ENCODE measurements around the gene F2RL2. TPM values are rescaled to one million over a fixed set of nuclear protein-coding genes. Genes with fewer than 3 reads are reported as not detected.

F2RL2 gene
- total and polyA plus RNA-seq, 2 donors (not counting 1 experiment from before 2014, with no cell fraction given) = not detected

DNA sequence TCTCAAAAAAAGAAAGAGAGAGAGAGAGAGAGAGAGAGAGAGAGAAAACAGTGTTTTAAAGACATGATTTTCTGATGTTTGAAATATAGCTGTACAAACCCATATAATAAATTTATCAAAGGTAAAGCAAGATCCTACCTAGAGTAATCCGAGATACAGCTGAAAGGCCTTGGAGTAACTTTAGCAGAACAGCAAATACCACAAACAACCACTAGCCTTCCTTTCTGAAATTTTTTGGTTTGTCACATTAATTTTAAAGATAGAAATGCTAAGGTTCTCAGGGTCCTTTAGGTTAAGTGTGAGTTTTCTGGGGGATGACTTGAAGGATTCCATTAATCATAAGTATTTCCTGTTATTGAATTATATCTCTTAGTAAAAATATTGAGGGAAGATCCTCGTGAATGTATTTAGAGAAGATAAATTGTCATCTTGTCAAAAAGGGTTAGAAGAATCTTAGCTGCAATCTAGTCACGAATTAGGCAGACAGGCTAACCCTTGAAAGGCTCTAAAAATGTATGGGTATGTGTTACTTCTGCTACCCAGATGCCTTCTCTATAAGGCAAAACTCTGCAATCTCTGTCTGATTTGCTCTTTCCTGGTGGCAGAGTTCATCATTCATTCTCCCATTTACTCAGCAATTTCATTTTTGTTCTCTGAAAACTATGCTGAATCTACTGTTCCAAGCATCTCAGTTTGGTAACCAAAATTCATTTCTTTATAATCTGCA is 27.3 kb downstream of the F2RL2 start:
- CTCF ChIA-PET = no interaction called here
- Mint-ChIP-seq H3K27me3 (no peaks in the 10 kb centered on the region), H3K4me1 (no peaks in the 10 kb centered on the region), H3K9me3 (ENCODE audit: insufficient read depth) (no peaks in the 10 kb centered on the region), H3K4me3 (no peak overlapping the region), H3K27ac (no peak overlapping the region)
- ATAC-seq (ENCODE audit: low read depth) (no peak), DNase-seq (no peak)
- POLR2A ChIA-PET = no interaction called here
- no peak overlapping the region for H3K27ac ChIP-seq (ENCODE audit: low read length in 2 of 2)
- no peak overlapping the region for H3K4me2 ChIP-seq (replicated peaks; ENCODE audit: low read depth, low read length, poor library complexity, severe bottlenecking)
- H3K79me2 ChIP-seq (ENCODE audit: control insufficient read depth, insufficient read depth, low read length) = no peaks in the 10 kb centered on the region
- H2AFZ ChIP-seq (ENCODE audit: insufficient read depth, low read depth, low read length, poor library complexity, severe bottlenecking) = no peak overlapping the region
- H3K27me3 ChIP-seq (replicated peaks in 1 of 4; ENCODE audit: control extremely low read depth in 1 of 4, control insufficient read depth in 3 of 4, insufficient read depth in 4 of 4, low read length in 3 of 4) = no peaks in the 10 kb centered on the region
- H4K20me1 ChIP-seq (ENCODE audit: control insufficient read depth, insufficient read depth, low read length, poor library complexity, severe bottlenecking) = no peaks in the 10 kb centered on the region
- H3K9ac ChIP-seq (ENCODE audit: low read length) = no peak overlapping the region
- H3K4me3 ChIP-seq (ENCODE audit: control extremely low read depth in 1 of 5, extremely low read depth in 1 of 5, insufficient read depth in 1 of 5, low read depth in 2 of 5, low read length in 4 of 5) = no peak overlapping the region
- TF ChIP-seq, protein P1, sequence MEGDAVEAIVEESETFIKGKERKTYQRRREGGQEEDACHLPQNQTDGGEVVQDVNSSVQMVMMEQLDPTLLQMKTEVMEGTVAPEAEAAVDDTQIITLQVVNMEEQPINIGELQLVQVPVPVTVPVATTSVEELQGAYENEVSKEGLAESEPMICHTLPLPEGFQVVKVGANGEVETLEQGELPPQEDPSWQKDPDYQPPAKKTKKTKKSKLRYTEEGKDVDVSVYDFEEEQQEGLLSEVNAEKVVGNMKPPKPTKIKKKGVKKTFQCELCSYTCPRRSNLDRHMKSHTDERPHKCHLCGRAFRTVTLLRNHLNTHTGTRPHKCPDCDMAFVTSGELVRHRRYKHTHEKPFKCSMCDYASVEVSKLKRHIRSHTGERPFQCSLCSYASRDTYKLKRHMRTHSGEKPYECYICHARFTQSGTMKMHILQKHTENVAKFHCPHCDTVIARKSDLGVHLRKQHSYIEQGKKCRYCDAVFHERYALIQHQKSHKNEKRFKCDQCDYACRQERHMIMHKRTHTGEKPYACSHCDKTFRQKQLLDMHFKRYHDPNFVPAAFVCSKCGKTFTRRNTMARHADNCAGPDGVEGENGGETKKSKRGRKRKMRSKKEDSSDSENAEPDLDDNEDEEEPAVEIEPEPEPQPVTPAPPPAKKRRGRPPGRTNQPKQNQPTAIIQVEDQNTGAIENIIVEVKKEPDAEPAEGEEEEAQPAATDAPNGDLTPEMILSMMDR (IDR thresholded peaks at IDR 0.05) = no peak
- no peak for TF ChIP-seq EZH2 (IDR thresholded peaks at IDR 0.05; ENCODE audit: borderline replicate concordance, insufficient read depth, low read depth, low read length, poor library complexity, severe bottlenecking)
- intact Hi-C loops (cut with micrococcal nuclease) = no loop called here
- no peaks in the 10 kb centered on the region for H3K9me3 ChIP-seq (ENCODE audit: control extremely low read depth in 1 of 3, control insufficient read depth in 2 of 3, insufficient read depth in 1 of 3, low read length in 2 of 3)
- 90% methylated on average over 2 of the region's 3 CpGs for WGBS (ENCODE audit: insufficient coverage)
- H3K4me1 ChIP-seq (ENCODE audit: control insufficient read depth in 2 of 2, insufficient read depth in 2 of 2, low read length in 2 of 2) = no peaks in the 10 kb centered on the region
- peaks cover 0 to 5% of the 10 kb centered on the region in 2 experiments for H3K36me3 ChIP-seq (replicated peaks in 1 of 2; ENCODE audit: control extremely low read depth in 1 of 2, control insufficient read depth in 1 of 2, extremely low read depth in 1 of 2, insufficient read depth in 2 of 2, low read length in 1 of 2)

DNA sequence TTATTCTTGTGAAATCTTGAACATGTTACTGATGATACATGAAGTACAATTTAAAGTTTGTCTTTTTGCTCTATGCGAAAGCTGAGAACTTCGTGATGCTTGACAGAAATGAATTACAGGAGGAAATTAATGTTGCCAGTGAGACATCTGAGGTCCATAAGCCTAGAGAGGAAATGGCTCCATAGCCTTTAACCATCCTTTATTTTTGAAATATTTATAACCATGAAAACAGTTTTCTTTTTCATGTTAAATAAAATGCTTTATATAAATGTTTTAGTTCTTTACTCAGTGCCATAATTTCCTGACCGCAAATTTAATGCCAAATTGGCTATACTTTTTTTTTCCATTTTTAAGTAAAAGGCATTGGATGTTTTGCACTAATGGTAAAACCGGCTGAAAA is 29.1 kb downstream of the F2RL2 start:
- no peaks in the 10 kb centered on the region for H3K9me3 ChIP-seq (ENCODE audit: control extremely low read depth in 1 of 3, control insufficient read depth in 2 of 3, insufficient read depth in 1 of 3, low read length in 2 of 3)
- CTCF ChIA-PET = no interaction called here
- H3K4me3 ChIP-seq (ENCODE audit: control extremely low read depth in 1 of 5, extremely low read depth in 1 of 5, insufficient read depth in 1 of 5, low read depth in 2 of 5, low read length in 4 of 5) = no peak overlapping the region
- intact Hi-C loops (cut with micrococcal nuclease) = no loop called here
- H3K27me3 ChIP-seq (replicated peaks in 1 of 4; ENCODE audit: control extremely low read depth in 1 of 4, control insufficient read depth in 3 of 4, insufficient read depth in 4 of 4, low read length in 3 of 4) = no peaks in the 10 kb centered on the region
- no peak overlapping the region for H3K27ac ChIP-seq (ENCODE audit: low read length in 2 of 2)
- no peaks in the 10 kb centered on the region for H4K20me1 ChIP-seq (ENCODE audit: control insufficient read depth, insufficient read depth, low read length, poor library complexity, severe bottlenecking)
- TF ChIP-seq, protein P1 (IDR thresholded peaks at IDR 0.05) = no peak
- TF ChIP-seq EZH2 (IDR thresholded peaks at IDR 0.05; ENCODE audit: borderline replicate concordance, insufficient read depth, low read depth, low read length, poor library complexity, severe bottlenecking) = no peak
- H3K79me2 ChIP-seq (ENCODE audit: control insufficient read depth, insufficient read depth, low read length) = no peaks in the 10 kb centered on the region
- WGBS (ENCODE audit: insufficient coverage) = no CpG with 5 or more reads among the region's 4 CpGs
- no peak overlapping the region for H3K9ac ChIP-seq (ENCODE audit: low read length)
- H3K4me3 Mint-ChIP-seq = no peak overlapping the region
- H2AFZ ChIP-seq (ENCODE audit: insufficient read depth, low read depth, low read length, poor library complexity, severe bottlenecking) = no peak overlapping the region
- no peak for ATAC-seq (ENCODE audit: low read depth)
- no peaks in the 10 kb centered on the region for H3K9me3 Mint-ChIP-seq (ENCODE audit: insufficient read depth)
- no peaks in the 10 kb centered on the region for H3K27me3 Mint-ChIP-seq
- no peak for DNase-seq
- H3K36me3 ChIP-seq (replicated peaks in 1 of 2; ENCODE audit: control extremely low read depth in 1 of 2, control insufficient read depth in 1 of 2, extremely low read depth in 1 of 2, insufficient read depth in 2 of 2, low read length in 1 of 2) = peaks cover 0 to 5% of the 10 kb centered on the region in 2 experiments
- H3K4me1 ChIP-seq (ENCODE audit: control insufficient read depth in 2 of 2, insufficient read depth in 2 of 2, low read length in 2 of 2) = no peaks in the 10 kb centered on the region
- H3K4me1 Mint-ChIP-seq = peaks cover 2% of the 10 kb centered on the region
- no peak overlapping the region for H3K27ac Mint-ChIP-seq
- POLR2A ChIA-PET = no interaction called here
- no peak overlapping the region for H3K4me2 ChIP-seq (replicated peaks; ENCODE audit: low read depth, low read length, poor library complexity, severe bottlenecking)

Measured in B cell (primary cell).